Measurements from ENCODE around the gene PPM1J. TPM values are rescaled to one million over a fixed set of nuclear protein-coding genes. Genes with fewer than 3 reads are reported as not detected.

The PPM1J gene
- total RNA-seq, 4 donors from 2014 or later: 2.2 to 4.8 (median 2.9) TPM

- 3 to 6% methylated on average over 2 to 3 of the region's 68 CpGs for WGBS, 2 donors
- Histone ChIP-seq H3K4me3 (peak overlapping the region; percentile 78 to 95 (median 86)), H3K27me3 (no peaks in the 10 kb centered on the region), H3K4me1 (peaks cover 8 to 56% (median 21%) of the 10 kb centered on the region in 3 donors), H3K27ac (peak overlapping the region; percentile 90 to 96 (median 92)), H3K9me3 (no peaks in the 10 kb centered on the region), H3K36me3 (peaks cover 0 to 27% (median 8%) of the 10 kb centered on the region in 3 donors)
- peak in 1 of 4 donors; percentile 36 for TF ChIP-seq POLR2A (IDR thresholded peaks at IDR 0.05)
- TF ChIP-seq, protein P1, sequence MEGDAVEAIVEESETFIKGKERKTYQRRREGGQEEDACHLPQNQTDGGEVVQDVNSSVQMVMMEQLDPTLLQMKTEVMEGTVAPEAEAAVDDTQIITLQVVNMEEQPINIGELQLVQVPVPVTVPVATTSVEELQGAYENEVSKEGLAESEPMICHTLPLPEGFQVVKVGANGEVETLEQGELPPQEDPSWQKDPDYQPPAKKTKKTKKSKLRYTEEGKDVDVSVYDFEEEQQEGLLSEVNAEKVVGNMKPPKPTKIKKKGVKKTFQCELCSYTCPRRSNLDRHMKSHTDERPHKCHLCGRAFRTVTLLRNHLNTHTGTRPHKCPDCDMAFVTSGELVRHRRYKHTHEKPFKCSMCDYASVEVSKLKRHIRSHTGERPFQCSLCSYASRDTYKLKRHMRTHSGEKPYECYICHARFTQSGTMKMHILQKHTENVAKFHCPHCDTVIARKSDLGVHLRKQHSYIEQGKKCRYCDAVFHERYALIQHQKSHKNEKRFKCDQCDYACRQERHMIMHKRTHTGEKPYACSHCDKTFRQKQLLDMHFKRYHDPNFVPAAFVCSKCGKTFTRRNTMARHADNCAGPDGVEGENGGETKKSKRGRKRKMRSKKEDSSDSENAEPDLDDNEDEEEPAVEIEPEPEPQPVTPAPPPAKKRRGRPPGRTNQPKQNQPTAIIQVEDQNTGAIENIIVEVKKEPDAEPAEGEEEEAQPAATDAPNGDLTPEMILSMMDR (IDR thresholded peaks at IDR 0.05): peak in 1 of 6 experiments; percentile 1
- no peak for DNase-seq
- intact Hi-C loops (cut with DNase I): no loop called here
Measured at GRCh38 chr1:112674986-112675727, 40.0 kb downstream of the PPM1J start.

DNA sequence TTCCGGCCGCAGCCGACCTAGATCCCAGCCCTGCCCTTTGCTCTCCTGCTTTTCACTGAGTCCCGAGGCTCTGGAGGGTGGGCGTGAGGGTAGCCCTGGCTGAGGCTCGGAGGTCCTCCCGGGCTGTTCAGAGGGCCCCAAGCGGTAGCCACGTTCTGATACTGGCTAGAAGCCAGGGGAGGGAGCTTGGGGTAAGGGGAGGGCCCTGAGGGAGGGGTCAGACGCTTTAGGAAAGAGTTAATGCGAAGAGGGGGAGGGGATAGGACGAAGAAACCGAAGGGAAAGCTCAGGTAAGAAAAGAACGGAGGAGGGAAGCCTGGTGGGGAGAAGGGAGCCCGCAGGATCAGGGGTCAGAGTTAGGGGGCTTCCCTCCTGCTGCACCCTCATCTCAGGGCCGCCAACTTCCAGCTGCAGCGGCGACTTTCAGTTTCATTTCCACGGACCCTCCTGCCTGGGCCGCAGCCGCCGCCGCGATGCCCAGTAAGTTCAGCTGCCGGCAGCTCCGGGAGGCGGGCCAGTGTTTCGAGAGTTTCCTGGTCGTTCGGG is 40.6 kb downstream of the PPM1J start, which contains the start of gene MOV10:
MOV10 (plus strand) TSS at position 220 of the 546 bp plus-strand sequence; CDS start at position 474, 254 bp downstream.
- peaks cover under 1 to 34% (median 8%) of the 10 kb centered on the region in 3 donors for H3K36me3 ChIP-seq
- intact Hi-C loops (cut with DNase I): no loop called here
- TF ChIP-seq POLR2A (IDR thresholded peaks at IDR 0.05): no peak
- TF ChIP-seq, protein P1 (IDR thresholded peaks at IDR 0.05): peak in 1 of 6 experiments; percentile 1
- H3K4me1 ChIP-seq: peaks cover 8 to 56% (median 21%) of the 10 kb centered on the region in 3 donors
- peak within 1 kb of the TSS; percentile 90 to 96 (median 92) for H3K27ac ChIP-seq
- no peaks in the 10 kb centered on the region for H3K9me3 ChIP-seq
- peak; percentile 18 for DNase-seq
- H3K27me3 ChIP-seq: no peaks in the 10 kb centered on the region
- peak within 1 kb of the TSS; percentile 78 to 95 (median 86) for H3K4me3 ChIP-seq
- 0 to 2% methylated on average over 10 to 19 of the region's 30 CpGs for WGBS, 2 donors

DNA sequence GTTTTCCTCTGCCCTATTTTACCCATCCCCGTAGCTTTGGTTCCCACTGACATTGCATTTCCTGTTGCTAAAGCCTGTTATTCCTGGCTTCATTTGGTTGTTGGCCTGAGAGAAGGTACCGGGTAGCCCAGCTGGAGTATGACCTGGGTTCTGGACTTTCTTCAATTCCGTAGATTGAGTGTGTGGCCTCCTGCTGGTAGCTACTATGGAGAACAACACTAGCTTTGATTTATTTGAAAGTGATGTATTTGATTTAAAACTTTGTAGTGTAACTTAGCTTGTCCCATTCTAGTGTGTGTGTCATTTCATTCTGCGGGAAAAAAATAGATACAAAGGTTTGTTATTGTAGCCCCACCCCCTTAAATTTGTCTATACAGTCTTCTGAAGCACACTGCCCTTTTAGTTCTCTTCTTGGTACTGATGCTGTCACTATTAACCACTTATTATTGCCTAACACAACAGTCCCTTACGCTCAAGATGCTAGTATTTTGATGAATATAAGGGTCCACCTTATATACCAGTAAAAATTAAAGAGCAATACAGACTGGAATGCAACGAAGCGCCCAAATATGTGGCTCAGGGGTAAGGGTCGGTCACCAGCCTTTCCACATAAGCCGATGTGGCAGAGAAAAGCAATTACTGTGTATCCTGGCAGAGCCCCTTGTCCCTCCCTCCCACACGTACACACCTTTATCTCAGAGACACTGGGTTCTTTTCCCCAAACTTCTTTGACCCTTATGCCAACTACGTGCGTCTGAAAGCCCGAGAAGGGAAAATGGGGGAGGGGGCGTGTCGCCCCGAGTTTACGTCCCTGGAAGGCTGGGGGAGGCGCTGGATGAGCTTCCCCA is 41.3 kb downstream of the PPM1J start:
- peak overlapping the region; percentile 90 to 96 (median 92) for H3K27ac ChIP-seq
- H3K27me3 ChIP-seq: no peaks in the 10 kb centered on the region
- no peaks in the 10 kb centered on the region for H3K9me3 ChIP-seq
- intact Hi-C loops (cut with DNase I): no loop called here
- H3K4me1 ChIP-seq: peaks cover 8 to 53% (median 21%) of the 10 kb centered on the region in 3 donors
- DNase-seq: no peak
- TF ChIP-seq POLR2A (IDR thresholded peaks at IDR 0.05): no peak
- TF ChIP-seq, protein P1 (IDR thresholded peaks at IDR 0.05): peak in 5 of 6 experiments; percentile 24 to 58 (median 39)
- 3 to 6% methylated on average over 17 to 18 of the region's 18 CpGs for WGBS, 2 donors
- H3K36me3 ChIP-seq: peaks cover 3 to 41% (median 8%) of the 10 kb centered on the region in 3 donors
- H3K4me3 ChIP-seq: peak overlapping the region; percentile 78 to 95 (median 86)

- Histone ChIP-seq H3K4me1 (peaks cover 8 to 43% (median 21%) of the 10 kb centered on the region in 3 donors), H3K27me3 (no peaks in the 10 kb centered on the region), H3K4me3 (no peak overlapping the region), H3K27ac (peak overlapping the region in 1 of 4 donors; percentile 90), H3K36me3 (peaks cover 3 to 50% (median 8%) of the 10 kb centered on the region in 3 donors), H3K9me3 (no peaks in the 10 kb centered on the region)
- TF ChIP-seq, protein P1 (IDR thresholded peaks at IDR 0.05): no peak
- no peak for TF ChIP-seq POLR2A (IDR thresholded peaks at IDR 0.05)
- no peak for DNase-seq
- intact Hi-C loops (cut with DNase I): no loop called here
- WGBS, 2 donors: 86 to 100% methylated on average over 1 of the region's 1 CpG
Measured at GRCh38 chr1:112672842-112673241, 42.3 kb downstream of the PPM1J start.

Measured in esophagus squamous epithelium (tissue), 5 donors.